K562 (cell line): ENCODE results near the gene USP49. TPM values are rescaled to one million over a fixed set of nuclear protein-coding genes. Genes with fewer than 3 reads are reported as not detected.

Experiments used
- ATF2 ChIP-seq: sonication (generic); formaldehyde crosslinking; IDR thresholded peaks from 2 replicates; pipeline ENCODE4 v1.8.1; 2022; ENCODE audit warnings: missing genetic modification reagents
- ATF6 ChIP-seq: sonication (generic); formaldehyde crosslinking; IDR thresholded peaks from 2 replicates; pipeline ENCODE4 v1.4.0; 2020; ENCODE audit warnings: mild to moderate bottlenecking, missing genetic modification reagents
- CHD4 ChIP-seq: fragments of 200-600 bp; sonication (generic); IDR thresholded peaks from 3 replicates; pipeline ENCODE4 v1.6.1; 2012; ENCODE audit warnings: low read depth, mild to moderate bottlenecking, mixed read lengths, low read length, inconsistent platforms; ENCODE audit not compliant: insufficient read depth, insufficient replicate concordance, poor library complexity, severe bottlenecking
- CREB5 ChIP-seq: fragments of 250-450 bp; sonication (Bioruptor Pico); IDR thresholded peaks from 2 replicates; pipeline ENCODE4 v1.5.0; 2020; ENCODE audit warnings: mild to moderate bottlenecking
- ESRRB ChIP-seq: fragments of 250-450 bp; sonication (Bioruptor Pico); IDR thresholded peaks from 2 replicates; pipeline ENCODE4 v1.5.0; 2020; ENCODE audit warnings: mild to moderate bottlenecking, moderate library complexity, borderline replicate concordance
- FOXA3 ChIP-seq, 2 experiments: fragments of 450-650 bp in 1 of 2; sonication (generic) in 1 of 2; formaldehyde crosslinking; IDR thresholded peaks in 1 of 2; conservative IDR thresholded peaks in 1 of 2; 2 replicates each; pipeline versions ENCODE4 v1.4.0 to v1.8.0; 2020 to 2022; ENCODE audit warnings: mild to moderate bottlenecking in 2 of 2, missing genetic modification reagents in 1 of 2
- ILF3 ChIP-seq: fragments of 450-650 bp; IDR thresholded peaks from 2 replicates; pipeline ENCODE4 v1.6.1; 2018; ENCODE audit warnings: antibody characterized with exemption, mild to moderate bottlenecking, moderate library complexity, borderline replicate concordance
- KLF1 ChIP-seq: fragments of 450-650 bp; IDR thresholded peaks from 2 replicates; pipeline ENCODE4 v1.6.1; 2016; ENCODE audit warnings: missing genetic modification characterization, missing compliant biosample characterization
- MEF2D ChIP-seq: conservative IDR thresholded peaks from 2 replicates; pipeline ENCODE4 v1.6.1; 2016; ENCODE audit warnings: low read depth, missing genetic modification characterization, missing compliant biosample characterization
- PHB ChIP-seq: fragments of 250-450 bp; sonication (Bioruptor Pico); IDR thresholded peaks from 2 replicates; pipeline ENCODE4 v1.5.0; 2021
- PYGO2 ChIP-seq: fragments of 450-650 bp; IDR thresholded peaks from 2 replicates; pipeline ENCODE4 v1.6.1; 2016; ENCODE audit warnings: mild to moderate bottlenecking, missing genetic modification characterization, moderate library complexity, missing compliant biosample characterization
- RFX1 ChIP-seq: fragments of 450-650 bp; IDR thresholded peaks from 2 replicates; pipeline ENCODE4 v1.6.1; 2016; ENCODE audit warnings: mild to moderate bottlenecking, moderate library complexity
- SETDB1 ChIP-seq: IDR thresholded peaks from one replicate; pipeline ENCODE4 v1.6.1; 2012; ENCODE audit warnings: low read length, control low read depth, inconsistent platforms
- SMAD1 ChIP-seq: fragments of 150-350 bp; IDR thresholded peaks from 2 replicates; pipeline ENCODE4 v1.6.1; 2014; ENCODE audit warnings: low read length, low read depth; ENCODE audit not compliant: partially characterized antibody
- SMARCA4 ChIP-seq: fragments of 450-650 bp; IDR thresholded peaks from 2 replicates; pipeline ENCODE4 v1.6.1; 2016
- ZFPM2 ChIP-seq: fragments of 250-450 bp; sonication (Bioruptor Pico); IDR thresholded peaks from 2 replicates; pipeline ENCODE4 v1.5.1; 2022; ENCODE audit warnings: mild to moderate bottlenecking
- ZHX1 ChIP-seq: fragments of 150-350 bp; conservative IDR thresholded peaks from 2 replicates; pipeline ENCODE4 v1.6.1; 2014; ENCODE audit warnings: low read length
- ZSCAN29 ChIP-seq: fragments of 450-650 bp; IDR thresholded peaks from 2 replicates; pipeline ENCODE4 v1.6.1; 2017
- polyA plus RNA-seq, 8 experiments: library from polyadenylated mRNA; depleted of rRNA in 4 of 8; stranded (reverse) in 5 of 8; unstranded in 3 of 8; fragments of >200 nt; fragmentation: Nextera tagmentation in 2 of 8; fragmentation: Illumina TruSeq in 1 of 8; extraction: Ambion mirVana in 2 of 8; extraction: Trizol in 1 of 8; gene quantifications; 2 replicates each; pipeline versions ENCODE4 v1.2.1 to v1.2.3, GENCODE V29; 2011 to 2014; ENCODE audit warnings: inconsistent platforms in 1 of 8, missing spikeins in 1 of 8
- total RNA-seq, 7 experiments: library from RNA; depleted of rRNA in 6 of 7; stranded (reverse); fragments of >200 nt in 6 of 7; fragmentation: Illumina TruSeq in 2 of 7; extraction: Trizol in 2 of 7; gene quantifications; 2 replicates each; pipeline versions ENCODE4 v1.2.1 to v1.2.3, GENCODE V29; 2011 to 2021; ENCODE audit warnings: low replicate concordance in 1 of 7
- TF ChIP-seq, protein P1 (sequence below): IDR thresholded peaks from 2 replicates; pipeline ENCODE4 v1.6.1; 2012; ENCODE audit warnings: low read depth, low read length, improper control_type of control experiment, borderline replicate concordance

Gene USP49
- total and polyA plus RNA-seq, 9 of the 15 experiments (the other 6 are each of a cell fraction or from before 2014, with no cell fraction given) = 1.0 to 9.9 (median 6.5) TPM

GRCh38 chr6:41939176-41939847 is 44.1 kb upstream of the USP49 start (continued):
- TF ChIP-seq FOXA3 (CRISPR knock-in tag; conservative IDR thresholded peaks at IDR 0.05 in 1 of 2, IDR thresholded peaks at IDR 0.05 in 1 of 2) (no peak), PYGO2 (tag) (no peak), SMAD1 (peak; percentile 19), CREB5 (CRISPR knock-in tag) (no peak), SETDB1 (peak; percentile 34), RFX1 (no peak), ILF3 (no peak), CHD4 (no peak), ZFPM2 (CRISPR knock-in tag) (peak; percentile 62; the same call in 1 of the 2 replicates), ZHX1 (no peak), MEF2D (tag) (no peak), PHB (CRISPR knock-in tag) (no peak), SMARCA4 (peak; percentile 80), ESRRB (CRISPR knock-in tag) (no peak), ATF6 (peak; percentile 59; the same call in 1 of the 2 replicates), ATF2 (CRISPR knock-in tag) (no peak), KLF1 (tag) (no peak), ZSCAN29 (no peak)
- TF ChIP-seq, protein P1, sequence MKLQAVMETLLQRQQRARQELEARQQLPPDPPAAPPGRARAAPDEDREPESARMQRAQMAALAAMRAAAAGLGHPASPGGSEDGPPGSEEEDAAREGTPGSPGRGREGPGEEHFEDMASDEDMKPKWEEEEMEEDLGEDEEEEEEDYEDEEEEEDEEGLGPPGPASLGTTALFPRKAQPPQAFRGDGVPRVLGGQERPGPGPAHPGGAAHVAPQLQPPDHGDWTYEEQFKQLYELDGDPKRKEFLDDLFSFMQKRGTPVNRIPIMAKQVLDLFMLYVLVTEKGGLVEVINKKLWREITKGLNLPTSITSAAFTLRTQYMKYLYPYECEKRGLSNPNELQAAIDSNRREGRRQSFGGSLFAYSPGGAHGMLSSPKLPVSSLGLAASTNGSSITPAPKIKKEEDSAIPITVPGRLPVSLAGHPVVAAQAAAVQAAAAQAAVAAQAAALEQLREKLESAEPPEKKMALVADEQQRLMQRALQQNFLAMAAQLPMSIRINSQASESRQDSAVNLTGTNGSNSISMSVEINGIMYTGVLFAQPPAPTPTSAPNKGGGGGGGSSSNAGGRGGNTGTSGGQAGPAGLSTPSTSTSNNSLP = no peak
